Skin epidermis (tissue), 12 donors: ENCODE measurements around the gene PACRG.
A peak's percentile ranks its signal among the peaks of the same experiment; 100 is the strongest.

Experiments
- H3K27ac ChIP-seq, 21 experiments: fragments of 200-600 bp; sonication (generic) in 11 of 21; one replicate each; pipeline ENCODE4 v1.5.0; 2020; ENCODE audit warnings: mild to moderate bottlenecking in 3 of 21, inconsistent platforms in 2 of 21, moderate library complexity in 2 of 21
- H3K4me3 ChIP-seq, 7 experiments: fragments of 200-600 bp; sonication (generic) in 2 of 7; one replicate each; pipeline ENCODE4 v1.5.0; 2020; ENCODE audit warnings: inconsistent platforms in 2 of 7, mild to moderate bottlenecking in 2 of 7, moderate library complexity in 1 of 7

The PACRG gene

DNA sequence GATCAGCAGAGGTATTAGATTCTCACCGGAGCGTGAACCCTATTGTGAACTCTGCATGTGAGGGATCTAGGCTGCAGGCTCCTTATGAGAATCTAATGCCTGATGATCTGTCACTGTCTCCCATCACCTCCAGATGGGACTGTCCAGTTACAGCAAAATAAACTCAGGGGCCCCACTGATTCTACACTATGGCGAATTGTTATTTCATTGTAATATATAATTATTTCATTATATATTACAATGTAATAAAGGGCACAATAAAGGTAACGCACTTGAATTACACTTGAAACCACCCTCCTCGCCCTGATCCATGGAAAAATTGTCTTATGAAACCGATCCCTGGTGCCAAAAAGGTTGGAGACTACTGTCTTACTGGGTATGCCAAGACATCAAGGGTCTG is 18.8 kb upstream of the PACRG start:
- H3K4me3 ChIP-seq, result no peak overlapping the region
- no peak overlapping the region for H3K27ac ChIP-seq

DNA sequence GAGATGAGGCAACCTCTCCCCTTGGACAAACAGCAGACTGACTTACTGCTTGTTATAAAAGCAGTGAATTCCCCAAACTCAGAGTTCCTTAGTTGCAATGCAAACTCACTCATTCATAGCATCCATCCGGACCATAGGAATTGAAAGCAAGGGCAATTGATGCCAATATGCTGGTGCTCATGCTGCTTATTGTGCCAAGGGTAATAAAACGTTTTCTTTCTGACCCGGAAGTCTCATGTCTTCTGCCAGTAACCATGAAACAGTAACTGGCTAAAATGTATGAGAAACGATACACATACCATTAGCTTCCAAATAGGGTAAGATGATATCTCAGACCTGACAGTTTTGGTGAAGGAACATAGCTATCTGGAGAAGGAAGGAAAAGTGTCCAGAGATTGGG is 18.3 kb upstream of the PACRG start:
- Histone ChIP-seq H3K4me3 (no peak overlapping the region), H3K27ac (no peak overlapping the region)

DNA sequence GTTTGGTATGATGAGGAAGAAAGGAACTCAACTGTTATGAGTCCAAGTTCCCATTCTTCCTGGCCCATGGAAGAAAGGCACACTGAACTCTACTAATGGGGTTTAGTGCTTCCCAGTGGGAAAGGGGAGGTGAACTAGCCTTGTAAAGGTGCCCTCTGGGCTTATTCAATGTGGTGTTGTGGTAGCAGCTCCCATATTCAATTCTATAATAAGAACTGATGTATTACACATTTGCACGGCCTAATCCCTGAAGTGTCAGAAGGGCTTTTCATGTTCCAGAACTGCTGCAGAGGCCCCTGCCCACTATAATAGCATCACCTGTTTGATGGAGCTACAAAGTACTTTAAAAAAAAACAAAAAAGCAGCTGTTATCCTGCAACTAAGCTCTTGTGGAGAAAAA is 17.4 kb upstream of the PACRG start:
- H3K27ac ChIP-seq, result no peak overlapping the region
- H3K4me3 ChIP-seq, result no peak overlapping the region

DNA sequence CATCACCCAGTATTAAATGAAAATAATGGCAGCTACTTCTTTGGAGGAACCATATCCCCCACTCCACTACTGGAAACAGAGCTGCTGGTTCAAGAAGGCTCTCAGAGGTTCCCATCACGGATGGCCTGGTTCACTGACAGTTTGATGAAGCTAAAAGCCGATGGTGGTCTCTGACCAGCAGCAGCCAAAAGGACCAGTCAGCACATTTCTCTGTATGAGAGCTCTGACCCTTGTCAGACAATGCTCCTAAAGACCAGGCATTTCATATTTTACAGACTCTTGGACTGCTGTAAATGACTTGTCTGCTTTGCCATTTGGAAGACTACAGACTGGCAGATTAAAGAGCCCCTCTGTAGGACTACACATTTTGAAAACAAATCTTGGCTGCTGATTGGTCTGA is 16.8 kb upstream of the PACRG start:
- Histone ChIP-seq H3K27ac (no peak overlapping the region), H3K4me3 (no peak overlapping the region)

DNA sequence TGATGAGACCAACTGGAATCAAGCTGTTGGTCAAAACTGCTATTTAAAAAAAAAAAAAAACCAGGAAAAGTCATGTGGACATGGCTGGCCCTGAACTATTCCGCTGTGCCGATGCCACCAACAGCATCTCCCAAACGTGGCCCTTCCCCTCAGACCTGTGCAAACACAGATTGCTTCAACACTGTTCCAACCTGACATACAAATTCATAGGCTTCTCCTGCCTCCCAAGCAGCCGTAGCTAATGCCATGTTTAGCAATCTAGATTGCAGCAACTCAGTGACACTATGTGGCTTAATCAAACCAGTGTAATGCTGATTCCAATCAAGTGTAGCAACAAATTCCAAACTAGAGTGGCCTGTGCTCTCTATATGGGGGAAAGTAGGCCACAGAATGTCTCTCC is 16.4 kb upstream of the PACRG start:
- H3K27ac ChIP-seq, result no peak overlapping the region
- no peak overlapping the region for H3K4me3 ChIP-seq

- Histone ChIP-seq H3K27ac (no peak overlapping the region), H3K4me3 (no peak overlapping the region)
Measured at GRCh38 chr6:162712694-162713093, 15.1 kb upstream of the PACRG start.

DNA sequence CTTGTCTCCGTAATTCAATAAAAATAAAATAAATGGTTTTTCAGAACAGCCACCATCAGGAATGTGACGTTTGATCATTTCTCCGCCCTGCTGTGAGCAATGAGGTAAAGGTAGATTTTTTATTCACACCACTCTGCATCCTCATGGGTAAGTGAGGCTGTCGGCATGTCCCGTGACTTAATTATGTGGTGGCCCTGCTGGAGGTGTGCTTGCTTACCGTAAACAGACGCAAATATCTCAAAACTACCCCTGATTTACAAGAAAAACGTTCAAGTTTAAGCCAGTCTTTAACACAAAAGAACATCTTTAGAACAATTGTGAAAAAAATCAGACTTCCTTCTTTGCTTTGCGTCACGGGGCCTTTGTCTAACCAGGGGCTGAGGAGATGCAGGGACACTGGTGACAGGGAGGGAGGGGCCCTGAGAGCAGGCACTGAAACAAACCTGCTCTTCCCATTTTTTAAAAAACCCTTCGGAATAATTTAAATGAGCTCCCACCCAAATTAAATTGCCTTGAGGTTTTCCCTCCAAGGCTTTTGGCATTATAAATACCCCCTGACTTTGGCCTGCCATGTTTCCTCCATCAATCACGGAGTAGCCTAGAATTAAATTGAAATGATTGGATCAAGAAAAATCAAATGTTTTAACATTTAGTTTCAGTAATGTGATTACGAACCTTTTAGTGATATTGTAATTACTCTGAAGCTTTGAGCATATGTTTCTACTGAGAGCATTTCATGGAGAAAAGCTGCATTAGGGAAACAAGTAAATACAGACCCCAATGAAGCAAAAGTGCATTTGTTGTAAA is 13.6 kb upstream of the PACRG start:
- Histone ChIP-seq H3K4me3 (no peak overlapping the region), H3K27ac (no peak overlapping the region)

DNA sequence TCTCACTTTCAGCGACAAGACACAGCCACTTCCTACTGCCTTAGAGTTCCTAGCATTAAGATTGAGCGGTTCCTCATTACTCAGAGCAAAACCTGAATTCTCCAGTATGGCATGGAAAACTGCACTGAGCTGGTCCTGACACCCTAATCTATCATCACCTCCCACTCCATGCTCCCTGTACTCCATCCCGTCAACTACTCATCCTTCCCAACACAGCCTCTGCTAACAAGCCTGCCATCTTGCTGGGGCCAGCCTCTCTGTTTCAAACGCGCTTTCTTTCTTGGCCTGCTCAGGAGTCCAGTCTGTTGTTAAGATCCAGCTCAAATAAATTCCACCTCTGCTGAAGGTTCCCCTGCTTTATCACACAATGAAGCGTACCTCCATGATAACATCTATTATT is 12.2 kb upstream of the PACRG start:
- Histone ChIP-seq H3K27ac (no peak overlapping the region), H3K4me3 (no peak overlapping the region)

DNA sequence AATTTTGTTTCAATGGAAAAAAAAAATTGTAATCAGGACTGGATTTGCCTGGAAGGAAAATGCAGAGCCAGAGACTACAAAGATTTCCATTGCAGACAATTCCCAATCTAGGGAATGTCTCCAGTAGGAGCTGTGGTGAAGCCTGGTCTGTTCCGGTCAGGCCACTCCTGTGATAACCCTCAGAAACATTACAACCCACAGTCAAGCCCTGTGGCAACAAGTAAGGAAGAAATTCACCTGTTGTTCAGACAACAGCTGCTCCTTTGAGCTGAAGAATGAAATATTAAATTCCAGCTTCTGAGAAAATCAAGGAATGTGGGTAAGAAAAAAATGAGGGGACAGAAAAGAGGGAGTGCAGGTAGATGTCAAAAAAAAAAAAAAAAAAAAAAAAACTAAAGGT is 8.2 kb upstream of the PACRG start:
- Histone ChIP-seq H3K4me3 (no peak overlapping the region), H3K27ac (no peak overlapping the region)

GRCh38 chr6:162721404-162721687 is 6.4 kb upstream of the PACRG start:
- Histone ChIP-seq H3K27ac (no peak overlapping the region), H3K4me3 (no peak overlapping the region)

- no peak overlapping the region for H3K4me3 ChIP-seq
- no peak overlapping the region for H3K27ac ChIP-seq
Measured at GRCh38 chr6:162722226-162722625, 5.5 kb upstream of the PACRG start.

GRCh38 chr6:162722633-162723032 is 5.1 kb upstream of the PACRG start:
- Histone ChIP-seq H3K27ac (no peak overlapping the region), H3K4me3 (no peak overlapping the region)

DNA sequence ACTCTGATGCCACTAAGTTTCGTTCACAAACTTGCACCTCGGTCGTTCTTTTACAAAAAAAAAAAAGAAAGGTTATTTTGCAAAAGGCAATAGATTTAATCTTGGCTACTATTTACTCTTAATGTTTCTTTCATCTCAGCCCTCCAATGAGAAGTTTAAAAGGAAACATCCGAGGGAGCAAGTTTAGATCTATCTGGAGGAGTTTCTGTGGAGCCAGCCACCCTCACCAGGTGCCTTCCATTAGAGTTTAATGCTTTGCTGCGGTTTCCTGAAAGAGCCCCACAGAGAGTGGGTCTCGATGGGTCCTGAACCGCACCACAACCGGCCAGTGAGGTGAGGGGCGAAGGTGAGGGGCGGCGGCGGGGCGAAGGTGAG is 840 bp upstream of the PACRG start:
- Histone ChIP-seq H3K27ac (peak overlapping the region; percentile 36 to 98 (median 90)), H3K4me3 (peak overlapping the region; percentile 57 to 94 (median 81))

DNA sequence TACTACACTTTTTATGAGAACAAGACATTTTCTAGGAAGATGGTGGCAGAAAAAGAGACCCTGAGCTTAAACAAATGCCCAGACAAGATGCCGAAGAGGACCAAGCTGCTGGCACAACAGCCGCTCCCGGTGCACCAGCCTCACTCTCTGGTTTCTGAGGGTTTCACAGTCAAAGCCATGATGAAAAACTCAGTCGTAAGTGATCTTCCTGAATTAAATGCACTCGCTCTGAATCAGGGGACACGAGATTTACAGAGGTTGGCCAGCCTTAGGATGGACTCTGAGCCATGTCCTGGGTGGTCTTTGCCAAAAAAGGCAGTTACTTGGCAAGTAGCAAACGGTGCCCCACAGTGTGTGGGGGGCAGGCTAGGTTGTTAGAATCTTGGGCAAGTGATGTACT is 423 bp downstream of the PACRG start:
- peak overlapping the region in 13 of 21 experiments; percentile 4 to 98 (median 91) for H3K27ac ChIP-seq
- peak overlapping the region; percentile 57 to 94 (median 81) for H3K4me3 ChIP-seq

- peak overlapping the region in 8 of 21 experiments; percentile 67 to 98 (median 94) for H3K27ac ChIP-seq
- no peak overlapping the region for H3K4me3 ChIP-seq
Measured at GRCh38 chr6:162728706-162729105, 932 bp downstream of the PACRG start.

GRCh38 chr6:162730502-162730901 is 2.7 kb downstream of the PACRG start:
- Histone ChIP-seq H3K27ac (no peak overlapping the region), H3K4me3 (no peak overlapping the region)

DNA sequence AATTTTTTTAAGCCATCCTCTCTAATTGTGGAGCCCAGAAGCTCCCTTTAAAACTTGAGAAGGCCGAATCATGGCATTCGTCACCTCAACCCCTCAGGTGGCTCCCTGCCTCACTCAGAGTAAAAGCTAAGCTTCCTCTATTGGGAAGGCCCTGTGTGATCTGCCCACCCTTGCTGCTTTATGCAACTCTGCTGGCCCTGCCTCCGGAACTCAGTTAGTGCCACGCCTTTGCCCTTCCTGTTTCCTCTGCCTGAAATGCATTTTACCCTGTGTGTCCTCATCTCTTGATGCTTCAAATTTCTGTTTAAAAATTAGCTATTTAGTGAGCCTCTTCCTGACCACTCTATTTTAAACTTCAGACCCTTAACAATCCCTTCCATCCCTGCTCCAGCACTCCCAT is 5.7 kb downstream of the PACRG start:
- H3K27ac ChIP-seq, result no peak overlapping the region
- H3K4me3 ChIP-seq, result no peak overlapping the region

DNA sequence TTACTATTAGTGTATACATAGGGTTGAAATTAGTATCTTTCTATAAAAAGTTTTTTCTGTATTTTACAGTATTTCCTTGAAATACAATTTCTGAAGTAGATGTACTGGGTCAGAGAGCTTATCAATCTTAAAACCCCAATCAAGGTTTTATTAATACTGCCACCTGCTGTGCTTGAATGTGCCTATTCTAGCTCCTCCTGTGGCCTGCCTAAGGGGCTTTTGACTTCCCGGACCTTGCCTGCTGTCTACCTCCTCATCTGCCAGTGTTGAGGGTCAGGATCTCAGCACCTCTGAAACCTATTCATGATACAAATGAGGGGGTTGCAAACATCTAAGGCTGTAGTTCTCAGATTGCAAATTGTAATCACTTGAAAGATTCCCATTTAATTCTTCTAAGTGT is 9.2 kb downstream of the PACRG start:
- Histone ChIP-seq H3K27ac (no peak overlapping the region), H3K4me3 (no peak overlapping the region)

GRCh38 chr6:162750776-162751175 is 23.0 kb downstream of the PACRG start:
- H3K27ac ChIP-seq, result no peak overlapping the region
- no peak overlapping the region for H3K4me3 ChIP-seq

GRCh38 chr6:162751211-162751859 is 23.6 kb downstream of the PACRG start:
- no peak overlapping the region for H3K4me3 ChIP-seq

DNA sequence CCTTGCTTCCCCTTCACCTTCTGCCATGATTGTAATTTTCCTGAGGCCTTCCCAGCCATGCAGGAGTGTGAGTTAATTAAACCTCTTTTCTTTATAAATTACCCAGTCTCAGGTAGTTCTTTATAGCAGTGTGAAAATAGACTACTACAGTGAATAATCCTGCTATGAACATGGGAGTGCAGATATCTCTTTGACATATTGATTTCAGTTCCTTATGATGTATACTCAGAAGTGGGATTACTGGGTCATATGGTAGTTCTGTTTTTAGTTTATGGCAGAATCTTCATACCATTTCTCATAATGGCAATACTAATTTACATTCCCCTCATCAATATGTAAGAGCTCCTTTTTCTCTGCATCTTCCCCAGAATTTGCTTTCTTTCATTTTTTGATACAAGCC is 26.0 kb downstream of the PACRG start:
- Histone ChIP-seq H3K4me3 (no peak overlapping the region), H3K27ac (no peak overlapping the region)

More at GRCh38 chr6:162751211-162751859, 23.6 kb downstream of the PACRG start:
- H3K27ac ChIP-seq, result no peak overlapping the region

- no peak overlapping the region for H3K4me3 ChIP-seq
- no peak overlapping the region for H3K27ac ChIP-seq
Measured at GRCh38 chr6:162770136-162770535, 42.4 kb downstream of the PACRG start.
